Stimulated activated CD8-positive, alpha-beta memory T cell treated with anti-CD3 and anti-CD28 coated beads, Interleukin-4, amount 100 ng/mL, for 1 hour (primary cell): ENCODE results near the gene BARHL1.

ENCODE experiments used
- DNase-seq, 2 donors: peaks; one replicate each; pipeline ENCODE4 v3.0.0-alpha.2; 2020; ENCODE audit warnings: low read depth in 2 of 2, low spot score in 1 of 2

The BARHL1 gene

GRCh38 chr9:132610661-132611060, 28.3 kb downstream of the BARHL1 start:
- DNase-seq = no peak

GRCh38 chr9:132614324-132614723, 31.9 kb downstream of the BARHL1 start:
- no peak for DNase-seq

GRCh38 chr9:132615774-132616173, 33.4 kb downstream of the BARHL1 start:
- DNase-seq = no peak

GRCh38 chr9:132616725-132617124, 34.3 kb downstream of the BARHL1 start:
- DNase-seq = no peak

- DNase-seq = no peak
Observed at GRCh38 chr9:132622159-132622558, 39.8 kb downstream of the BARHL1 start.

- DNase-seq = no peak
Observed at GRCh38 chr9:132626285-132626684, 43.9 kb downstream of the BARHL1 start.

- DNase-seq = no peak
Observed at GRCh38 chr9:132627106-132627505, 44.7 kb downstream of the BARHL1 start.

GRCh38 chr9:132627594-132627993, 45.2 kb downstream of the BARHL1 start:
- DNase-seq = no peak

- no peak for DNase-seq
Observed at GRCh38 chr9:132628746-132629145, 46.3 kb downstream of the BARHL1 start.

GRCh38 chr9:132630116-132630515, 47.7 kb downstream of the BARHL1 start:
- no peak for DNase-seq

GRCh38 chr9:132630811-132631210, 48.4 kb downstream of the BARHL1 start:
- DNase-seq = no peak

- DNase-seq = no peak
Observed at GRCh38 chr9:132631280-132631679, 48.9 kb downstream of the BARHL1 start.

GRCh38 chr9:132631685-132632084, 49.3 kb downstream of the BARHL1 start:
- no peak for DNase-seq

GRCh38 chr9:132632413-132633129, 50.2 kb downstream of the BARHL1 start:
- DNase-seq = no peak

- DNase-seq = no peak
Observed at GRCh38 chr9:132634327-132634726, 51.9 kb downstream of the BARHL1 start.

GRCh38 chr9:132637351-132637750, 54.9 kb downstream of the BARHL1 start:
- no peak for DNase-seq

GRCh38 chr9:132637801-132638200, 55.4 kb downstream of the BARHL1 start:
- no peak for DNase-seq

- DNase-seq = no peak
Observed at GRCh38 chr9:132638240-132638639, 55.8 kb downstream of the BARHL1 start.

- no peak for DNase-seq
Observed at GRCh38 chr9:132639322-132639721, 56.9 kb downstream of the BARHL1 start.
